NCI-H1105 (cell line): ENCODE data around the gene KCNJ2.

Experiments
- DNase-seq: peaks from one replicate; lab custom pipeline; 2025; lab: John Stamatoyannopoulos, UW

The KCNJ2 gene

GRCh38 chr17:70159980-70160379 is 9.4 kb upstream of the KCNJ2 start:
- DNase-seq, result no peak

- no peak for DNase-seq
Measured at GRCh38 chr17:70161519-70161918, 7.8 kb upstream of the KCNJ2 start.

- DNase-seq, result no peak
Measured at GRCh38 chr17:70165383-70165782, 3.9 kb upstream of the KCNJ2 start.

GRCh38 chr17:70166615-70167014 is 2.7 kb upstream of the KCNJ2 start:
- DNase-seq, result no peak

GRCh38 chr17:70168044-70168976 is 1.0 kb upstream of the KCNJ2 start:
- DNase-seq, result no peak

- DNase-seq, result no peak
Measured at GRCh38 chr17:70169709-70170597, 621 bp downstream of the KCNJ2 start.

- DNase-seq, result no peak
Measured at GRCh38 chr17:70171159-70171558, 1.8 kb downstream of the KCNJ2 start.

GRCh38 chr17:70172449-70172848 is 3.1 kb downstream of the KCNJ2 start:
- DNase-seq, result no peak

GRCh38 chr17:70172923-70173322 is 3.6 kb downstream of the KCNJ2 start:
- no peak for DNase-seq

GRCh38 chr17:70173681-70174080 is 4.3 kb downstream of the KCNJ2 start:
- no peak for DNase-seq

GRCh38 chr17:70181376-70181775 is 12.0 kb downstream of the KCNJ2 start:
- peak; percentile 12 for DNase-seq

GRCh38 chr17:70181866-70182265 is 12.5 kb downstream of the KCNJ2 start:
- DNase-seq, result no peak

GRCh38 chr17:70183508-70183907 is 14.2 kb downstream of the KCNJ2 start:
- no peak for DNase-seq

GRCh38 chr17:70184207-70184606 is 14.9 kb downstream of the KCNJ2 start:
- no peak for DNase-seq

GRCh38 chr17:70184770-70185169 is 15.4 kb downstream of the KCNJ2 start:
- no peak for DNase-seq

- DNase-seq, result no peak
Measured at GRCh38 chr17:70185285-70185684, 16.0 kb downstream of the KCNJ2 start.

GRCh38 chr17:70187383-70187782 is 18.1 kb downstream of the KCNJ2 start:
- no peak for DNase-seq

- peak; percentile 64 for DNase-seq
Measured at GRCh38 chr17:70190959-70191805, 21.9 kb downstream of the KCNJ2 start.

- no peak for DNase-seq
Measured at GRCh38 chr17:70195091-70195490, 25.8 kb downstream of the KCNJ2 start.

GRCh38 chr17:70201872-70202419 is 32.6 kb downstream of the KCNJ2 start:
- DNase-seq, result no peak

GRCh38 chr17:70202840-70203239 is 33.5 kb downstream of the KCNJ2 start:
- no peak for DNase-seq

- no peak for DNase-seq
Measured at GRCh38 chr17:70204431-70204830, 35.1 kb downstream of the KCNJ2 start.
